ENCODE results near the gene ITGAE.

The ITGAE gene

GRCh38 chr17:3817851-3818605 lies 17.0 kb upstream of the ITGAE start:
- DNase-seq (ENCODE audit: low spot score): no peak

DNA sequence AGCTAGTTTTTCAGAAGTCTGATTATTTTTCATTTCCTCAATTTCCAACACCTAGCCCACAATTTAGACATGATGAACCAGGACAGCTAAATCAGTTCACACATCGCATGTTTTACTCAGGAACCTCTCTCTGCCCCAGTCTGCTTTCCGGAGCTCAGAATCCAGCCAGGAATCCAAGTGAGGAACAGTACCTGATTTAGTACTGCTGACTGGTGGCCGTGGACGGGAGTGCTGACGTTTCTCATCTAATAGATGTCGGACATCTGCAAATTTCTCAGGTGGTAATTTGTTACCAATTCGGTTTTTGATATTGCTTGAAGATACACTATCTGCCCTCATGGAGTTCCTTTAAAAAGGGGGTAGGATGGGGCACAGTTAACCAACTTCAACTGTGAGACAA lies 14.9 kb upstream of the ITGAE start:
- DNase-seq (ENCODE audit: low spot score): no peak

DNA sequence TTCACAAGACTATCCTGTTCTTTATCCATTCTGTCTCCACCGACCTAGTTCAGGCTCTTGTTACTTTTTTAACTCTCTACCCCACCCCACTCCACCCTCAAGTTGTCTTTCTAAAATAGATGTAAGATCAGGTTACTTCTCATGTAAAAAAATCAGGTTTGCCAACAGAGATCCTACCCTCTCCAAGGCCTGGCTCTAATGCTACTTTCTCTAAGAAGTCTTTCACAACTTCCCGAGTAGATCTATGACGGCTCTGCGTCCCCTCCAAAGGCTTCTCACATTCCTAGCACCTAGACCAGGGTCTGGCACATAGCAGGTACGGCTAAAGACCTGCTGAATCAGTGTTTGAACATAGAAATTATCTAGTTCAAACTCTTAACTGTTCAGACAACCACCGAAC lies 14.1 kb upstream of the ITGAE start:
- no peak for DNase-seq (ENCODE audit: low spot score)

- no peak for DNase-seq (ENCODE audit: low spot score)
These were observed 13.4 kb upstream of the ITGAE start for GRCh38 chr17:3814361-3814760.

GRCh38 chr17:3813171-3813570 lies 12.2 kb upstream of the ITGAE start:
- DNase-seq (ENCODE audit: low spot score): no peak

GRCh38 chr17:3812771-3813170 lies 11.8 kb upstream of the ITGAE start:
- DNase-seq (ENCODE audit: low spot score): no peak

GRCh38 chr17:3812284-3812683 lies 11.3 kb upstream of the ITGAE start:
- DNase-seq (ENCODE audit: low spot score): no peak

DNA sequence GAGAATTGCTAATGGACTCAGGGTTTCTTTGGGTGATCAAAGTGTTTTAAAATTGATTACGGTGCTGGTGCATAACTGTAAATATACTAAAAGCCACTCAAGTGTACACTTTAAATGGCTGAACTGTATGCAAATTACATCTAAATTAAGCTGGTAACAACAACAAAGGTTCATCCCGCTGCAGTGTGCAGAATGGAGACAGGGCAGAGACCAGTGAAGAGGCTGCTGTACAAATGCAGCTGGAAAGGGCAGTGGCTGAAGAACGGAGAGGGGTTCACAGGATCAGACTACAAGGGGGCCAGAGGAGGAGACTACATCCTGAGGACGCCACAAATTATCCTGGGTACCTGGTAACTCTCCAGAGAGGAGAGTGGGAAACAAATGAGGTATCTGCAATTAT lies 9.0 kb upstream of the ITGAE start:
- no peak for DNase-seq (ENCODE audit: low spot score)

DNA sequence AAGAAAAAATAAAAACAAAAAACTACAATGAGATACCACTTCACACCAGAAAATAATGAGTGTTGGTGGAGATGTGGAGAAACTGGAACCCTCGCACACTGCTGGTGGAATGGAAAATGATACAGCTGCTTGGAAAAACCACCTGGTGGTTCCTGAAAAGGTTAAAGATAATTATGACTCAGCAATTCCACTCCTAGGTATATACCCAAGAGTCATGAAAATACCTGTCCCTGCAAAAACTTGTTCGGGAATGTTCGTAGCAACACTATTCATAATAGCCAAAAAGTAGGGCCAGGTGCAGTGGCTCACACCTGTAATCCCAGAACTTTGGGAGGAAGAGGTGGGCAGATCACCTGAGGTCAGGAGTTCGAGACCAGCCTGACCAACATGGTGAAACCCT lies 8.1 kb upstream of the ITGAE start:
- no peak for DNase-seq (ENCODE audit: low spot score)

- DNase-seq (ENCODE audit: low spot score): no peak
These were observed 7.7 kb upstream of the ITGAE start for GRCh38 chr17:3808701-3809100.

DNA sequence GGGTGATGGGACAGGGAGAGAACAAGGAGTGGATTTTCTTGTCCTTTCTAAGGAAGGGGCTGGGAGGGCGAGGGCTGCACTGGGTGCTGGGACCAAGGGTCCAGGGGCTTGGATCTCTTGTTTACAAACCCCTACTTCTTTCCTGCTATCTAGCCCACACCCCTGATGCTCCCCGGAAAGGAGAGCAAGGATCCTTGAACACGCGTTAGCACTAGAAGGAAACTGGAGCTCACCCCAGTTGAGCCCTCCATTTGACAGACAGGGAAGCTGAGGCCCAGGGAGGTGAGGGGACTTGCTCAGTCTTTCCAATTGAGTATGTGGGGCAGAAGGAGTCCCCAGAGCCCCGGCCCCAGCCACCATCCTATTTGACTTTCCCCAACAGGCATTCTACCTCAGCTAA lies 4.6 kb upstream of the ITGAE start:
- DNase-seq (ENCODE audit: low spot score): no peak

DNA sequence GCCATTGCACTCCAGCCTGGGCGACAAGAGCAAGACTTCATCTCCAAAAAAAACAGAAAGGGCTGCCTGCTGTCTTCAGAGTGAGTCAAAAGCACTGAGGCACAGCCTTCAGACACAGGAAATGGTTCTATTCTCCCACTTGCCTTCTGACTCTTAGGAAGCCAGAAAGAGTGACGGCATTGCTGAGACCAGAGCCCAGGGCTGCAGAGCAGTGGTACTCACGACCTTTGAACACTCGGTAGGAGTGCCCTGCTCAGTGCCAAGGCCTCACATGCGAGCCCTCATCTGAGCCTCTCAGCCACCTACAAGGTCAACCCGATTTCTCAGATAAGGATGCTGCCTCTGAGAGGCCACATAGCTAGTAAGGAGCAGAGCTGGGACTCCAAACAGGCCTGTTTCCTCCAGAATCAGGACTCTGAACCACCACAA lies 3.5 kb upstream of the ITGAE start:
- DNase-seq (ENCODE audit: low spot score): no peak

DNA sequence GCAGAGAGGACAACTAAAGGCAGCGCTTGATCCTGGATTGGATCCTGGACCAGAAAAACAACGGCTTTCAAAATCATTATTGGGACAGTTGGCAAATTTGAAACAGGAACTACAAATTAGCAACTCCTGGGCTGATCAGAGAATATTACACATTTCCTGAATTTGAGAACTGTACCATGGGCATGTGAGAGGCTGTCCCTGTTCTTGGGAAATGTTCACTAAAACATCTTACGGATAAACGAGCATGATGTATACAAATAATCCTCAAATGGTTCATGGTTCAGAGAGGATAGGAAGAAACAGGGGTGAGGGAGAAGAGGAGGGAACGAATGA lies 2.3 kb upstream of the ITGAE start:
- DNase-seq (ENCODE audit: low spot score): no peak

- peak; percentile 80 for DNase-seq (ENCODE audit: low spot score)
These were observed 1.7 kb upstream of the ITGAE start for GRCh38 chr17:3802461-3803307.

- no peak for DNase-seq (ENCODE audit: low spot score)
These were observed 804 bp upstream of the ITGAE start for GRCh38 chr17:3801792-3802191.

- no peak for DNase-seq (ENCODE audit: low spot score)
These were observed 359 bp upstream of the ITGAE start for GRCh38 chr17:3801347-3801746.

GRCh38 chr17:3799181-3799945 lies 1.6 kb downstream of the ITGAE start:
- no peak for DNase-seq (ENCODE audit: low spot score)

GRCh38 chr17:3798273-3799180 lies 2.5 kb downstream of the ITGAE start:
- no peak for DNase-seq (ENCODE audit: low spot score)

GRCh38 chr17:3796822-3797170 lies 4.2 kb downstream of the ITGAE start:
- no peak for DNase-seq (ENCODE audit: low spot score)

GRCh38 chr17:3796110-3796821 lies 4.7 kb downstream of the ITGAE start:
- DNase-seq (ENCODE audit: low spot score): no peak

GRCh38 chr17:3795390-3796102 lies 5.4 kb downstream of the ITGAE start:
- no peak for DNase-seq (ENCODE audit: low spot score)

All from hepatic stellate cell (primary cell).